Esophagus squamous epithelium (tissue), 5 donors: Measurements from ENCODE around the gene ACTN2. TPM values are rescaled to one million over a fixed set of nuclear protein-coding genes. Genes with fewer than 3 reads are reported as not detected.

Experiments used
- DNase-seq: peaks from one replicate; lab custom pipeline; 2025; lab: John Stamatoyannopoulos, UW
- H3K27ac ChIP-seq, 4 donors: fragments of 200-600 bp; sonication (generic); one replicate each; pipeline ENCODE4 v1.5.1; 2016 to 2019; ENCODE audit warnings: mild to moderate bottlenecking in 1 of 4
- H3K27me3 ChIP-seq, 4 donors: fragments of 200-600 bp; sonication (generic); 1 replicate in 3 of 4; 2 replicates in 1 of 4; pipeline versions ENCODE4 v1.5.1 to v1.6.0; 2017 to 2021; ENCODE audit warnings: antibody characterized with exemption in 1 of 4
- H3K36me3 ChIP-seq, 3 donors: fragments of 200-600 bp; sonication (generic); one replicate each; pipeline ENCODE4 v1.5.1; 2016 to 2019
- H3K4me1 ChIP-seq, 3 donors: fragments of 200-600 bp; sonication (generic); one replicate each; pipeline ENCODE4 v1.5.1; 2017 to 2019
- H3K4me3 ChIP-seq, 4 donors: fragments of 200-600 bp; sonication (generic); 1 replicate in 3 of 4; 2 replicates in 1 of 4; pipeline ENCODE4 v1.5.1; 2016 to 2019; ENCODE audit warnings: mild to moderate bottlenecking in 2 of 4, moderate library complexity in 1 of 4
- H3K9me3 ChIP-seq, 3 donors: fragments of 200-600 bp; sonication (generic); one replicate each; pipeline ENCODE4 v1.5.1; 2016 to 2019
- POLR2A ChIP-seq, 4 donors: fragments of 450-650 bp; IDR thresholded peaks; one replicate each; pipeline ENCODE4 v1.6.1; 2017; ENCODE audit warnings: antibody characterized with exemption in 4 of 4, mild to moderate bottlenecking in 4 of 4, moderate library complexity in 3 of 4
- WGBS, 2 donors: methylation state at CpG; one replicate each; pipeline ENCODE4 v1.1.5; 2018; 5-methylcytosine and 5-hydroxymethylcytosine counted together
- intact Hi-C: fragments of 100-400 bp; cut with DNase I; formaldehyde crosslinking; loops from one replicate; pipeline ENCODE4 v1.15.0; 2022
- total RNA-seq, 4 donors: library from RNA; depleted of rRNA; stranded (reverse); fragments of >200 nt; gene quantifications; one replicate each; pipeline ENCODE4 v1.1.0, GENCODE V29; 2016
- TF ChIP-seq, protein P1 (sequence below), 6 experiments: fragments of 450-650 bp in 4 of 6; fragments of 200-600 bp in 2 of 6; sonication (generic) in 2 of 6; IDR thresholded peaks; one replicate each; pipeline ENCODE4 v1.5.1; 2016 to 2019; ENCODE audit warnings: antibody characterized with exemption in 6 of 6, mild to moderate bottlenecking in 4 of 6, moderate library complexity in 4 of 6
- donor health status: DM: yes; HTN: yes; CAD: no.

ACTN2 gene
- total RNA-seq, result 1 to 10 TPM in 1 of 4 donors, under 1 TPM in 1, not detected in 2; 0.47 to 1.3 TPM

DNA sequence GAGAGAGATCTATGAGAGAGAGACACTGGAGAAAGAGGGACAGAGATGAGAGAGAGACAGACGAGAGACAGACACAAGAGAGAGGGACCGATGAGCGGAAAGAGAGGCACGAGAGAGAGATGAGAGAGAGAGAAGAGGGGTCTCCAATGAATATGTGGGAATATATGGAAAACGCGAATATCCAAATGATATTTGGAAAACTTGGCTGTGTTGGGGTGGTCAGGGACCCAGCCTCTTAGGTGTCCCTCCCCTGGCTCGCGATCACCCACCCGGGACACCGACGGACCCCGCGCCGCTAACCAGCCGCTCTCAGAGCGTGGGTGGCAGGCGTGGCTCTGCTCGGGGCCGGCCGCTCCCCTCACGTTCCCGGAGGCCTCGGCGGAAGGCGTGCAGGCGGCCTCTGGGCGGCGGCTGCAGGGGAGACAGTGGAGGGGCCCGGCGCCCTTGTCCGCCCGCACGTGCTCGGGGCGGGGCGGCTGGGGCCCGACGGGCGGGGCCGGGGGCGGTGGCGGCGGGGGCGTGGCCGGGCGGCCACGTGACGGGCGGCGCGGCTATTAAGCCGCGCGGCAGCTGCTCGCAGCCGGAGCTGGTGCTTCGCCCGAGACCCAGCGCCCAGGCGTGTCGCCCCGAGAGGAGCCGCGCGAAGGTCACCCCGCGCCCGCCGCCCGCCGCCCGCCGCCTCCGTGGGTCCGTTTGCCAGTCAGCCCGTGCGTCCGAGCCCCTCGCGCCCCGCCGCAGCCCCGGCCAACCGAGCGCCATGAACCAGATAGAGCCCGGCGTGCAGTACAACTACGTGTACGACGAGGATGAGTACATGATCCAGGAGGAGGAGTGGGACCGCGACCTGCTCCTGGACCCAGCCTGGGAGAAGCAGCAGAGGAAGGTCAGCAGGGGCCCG lies at the start of gene ACTN2:
Gene ACTN2 (plus strand): TSS at position 583 of the 898 bp plus-strand sequence. CDS start 175 bp downstream, at position 758.
- H3K4me3 ChIP-seq, result peak within 1 kb of the TSS; percentile 29 to 68 (median 39)
- intact Hi-C loops, result no loop called here
- peak within 1 kb of the TSS in 2 of 4 donors; percentile 9 to 46 for H3K27ac ChIP-seq
- WGBS, 2 donors, result 30% methylated on average over 14 to 16 of the region's 93 CpGs
- no peaks in the 10 kb centered on the region for H3K9me3 ChIP-seq
- no peaks in the 10 kb centered on the region for H3K36me3 ChIP-seq
- H3K4me1 ChIP-seq, result peaks cover 5 to 21% (median 11%) of the 10 kb centered on the region in 3 donors
- DNase-seq, result no peak
- peaks cover 0 to 47% (median 0%) of the 10 kb centered on the region in 4 donors for H3K27me3 ChIP-seq
- TF ChIP-seq, protein P1, sequence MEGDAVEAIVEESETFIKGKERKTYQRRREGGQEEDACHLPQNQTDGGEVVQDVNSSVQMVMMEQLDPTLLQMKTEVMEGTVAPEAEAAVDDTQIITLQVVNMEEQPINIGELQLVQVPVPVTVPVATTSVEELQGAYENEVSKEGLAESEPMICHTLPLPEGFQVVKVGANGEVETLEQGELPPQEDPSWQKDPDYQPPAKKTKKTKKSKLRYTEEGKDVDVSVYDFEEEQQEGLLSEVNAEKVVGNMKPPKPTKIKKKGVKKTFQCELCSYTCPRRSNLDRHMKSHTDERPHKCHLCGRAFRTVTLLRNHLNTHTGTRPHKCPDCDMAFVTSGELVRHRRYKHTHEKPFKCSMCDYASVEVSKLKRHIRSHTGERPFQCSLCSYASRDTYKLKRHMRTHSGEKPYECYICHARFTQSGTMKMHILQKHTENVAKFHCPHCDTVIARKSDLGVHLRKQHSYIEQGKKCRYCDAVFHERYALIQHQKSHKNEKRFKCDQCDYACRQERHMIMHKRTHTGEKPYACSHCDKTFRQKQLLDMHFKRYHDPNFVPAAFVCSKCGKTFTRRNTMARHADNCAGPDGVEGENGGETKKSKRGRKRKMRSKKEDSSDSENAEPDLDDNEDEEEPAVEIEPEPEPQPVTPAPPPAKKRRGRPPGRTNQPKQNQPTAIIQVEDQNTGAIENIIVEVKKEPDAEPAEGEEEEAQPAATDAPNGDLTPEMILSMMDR (IDR thresholded peaks at IDR 0.05), result no peak
- TF ChIP-seq POLR2A (IDR thresholded peaks at IDR 0.05), result no peak

- WGBS, 2 donors, result 80 to 93% methylated on average over 11 to 13 of the region's 13 CpGs
- H3K4me1 ChIP-seq, result no peaks in the 10 kb centered on the region
- no peak overlapping the region for H3K4me3 ChIP-seq
- no peak overlapping the region for H3K27ac ChIP-seq
- H3K27me3 ChIP-seq, result no peaks in the 10 kb centered on the region
- no peak for DNase-seq
- intact Hi-C loops, result no loop called here
- TF ChIP-seq POLR2A (IDR thresholded peaks at IDR 0.05), result no peak
- TF ChIP-seq, protein P1 (IDR thresholded peaks at IDR 0.05), result no peak
- H3K36me3 ChIP-seq, result no peaks in the 10 kb centered on the region
- H3K9me3 ChIP-seq, result no peaks in the 10 kb centered on the region
Measured at GRCh38 chr1:236638945-236639344, 47.4 kb upstream of the ACTN2 start.

DNA sequence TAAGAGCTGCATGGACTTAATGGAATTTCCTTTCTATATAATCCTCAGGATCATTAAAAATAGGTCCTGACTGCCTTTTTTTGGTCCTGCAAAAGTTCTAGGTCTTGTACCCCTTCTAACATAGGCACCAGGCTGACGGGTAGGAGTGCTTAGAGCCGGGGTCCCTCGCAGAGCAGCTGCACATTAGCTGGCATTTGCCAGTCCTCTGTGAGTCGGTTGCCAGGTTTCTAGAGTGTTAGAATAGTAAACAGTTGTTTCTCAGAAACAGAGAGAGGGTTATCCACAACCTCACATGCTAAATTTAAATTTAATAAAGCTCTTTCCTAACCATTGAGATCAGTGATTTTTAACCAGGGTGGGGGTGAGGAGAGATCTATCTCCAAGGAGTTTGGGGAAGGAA lies 46.6 kb upstream of the ACTN2 start:
- TF ChIP-seq POLR2A (IDR thresholded peaks at IDR 0.05), result no peak
- TF ChIP-seq, protein P1 (IDR thresholded peaks at IDR 0.05), result no peak
- no peak for DNase-seq
- H3K36me3 ChIP-seq, result no peaks in the 10 kb centered on the region
- no peaks in the 10 kb centered on the region for H3K4me1 ChIP-seq
- 52 to 62% methylated on average over 4 of the region's 4 CpGs for WGBS, 2 donors
- H3K27ac ChIP-seq, result no peak overlapping the region
- no peaks in the 10 kb centered on the region for H3K9me3 ChIP-seq
- no peaks in the 10 kb centered on the region for H3K27me3 ChIP-seq
- intact Hi-C loops, result no loop called here
- no peak overlapping the region for H3K4me3 ChIP-seq

DNA sequence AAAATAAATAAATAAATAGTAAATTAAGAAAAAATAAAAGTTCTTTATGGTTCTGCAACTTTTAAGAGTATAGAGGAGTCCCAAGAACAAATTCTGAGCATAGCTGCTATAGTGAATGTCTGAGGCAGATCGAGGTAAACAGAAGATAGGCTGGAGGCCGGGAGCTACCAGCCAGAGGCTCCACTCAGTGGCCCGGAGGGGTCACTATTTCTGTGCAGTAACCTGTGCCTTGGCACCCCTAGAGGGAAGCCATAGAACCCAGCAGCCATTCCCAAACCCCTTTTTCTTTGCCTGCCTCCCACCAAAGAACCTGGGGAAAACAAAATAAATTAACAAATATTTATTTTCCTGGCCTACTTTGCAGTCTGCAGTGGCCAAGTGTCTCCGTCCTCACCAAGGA lies 43.5 kb upstream of the ACTN2 start:
- intact Hi-C loops, result no loop called here
- Histone ChIP-seq H3K36me3 (no peaks in the 10 kb centered on the region), H3K4me3 (no peak overlapping the region), H3K27ac (no peak overlapping the region), H3K4me1 (no peaks in the 10 kb centered on the region), H3K9me3 (no peaks in the 10 kb centered on the region), H3K27me3 (no peaks in the 10 kb centered on the region)
- 64 to 77% methylated on average over 4 of the region's 4 CpGs for WGBS, 2 donors
- TF ChIP-seq POLR2A (IDR thresholded peaks at IDR 0.05), result no peak
- TF ChIP-seq, protein P1 (IDR thresholded peaks at IDR 0.05), result no peak
- DNase-seq, result no peak

GRCh38 chr1:236645016-236645680 lies 41.2 kb upstream of the ACTN2 start:
- no peaks in the 10 kb centered on the region for H3K27me3 ChIP-seq
- intact Hi-C loops, result no loop called here
- WGBS, 2 donors, result 70 to 79% methylated on average over 5 of the region's 5 CpGs

More at GRCh38 chr1:236645016-236645680, 41.2 kb upstream of the ACTN2 start:
- TF ChIP-seq, protein P1 (IDR thresholded peaks at IDR 0.05), result no peak
- TF ChIP-seq POLR2A (IDR thresholded peaks at IDR 0.05), result no peak
- H3K36me3 ChIP-seq, result no peaks in the 10 kb centered on the region
- no peaks in the 10 kb centered on the region for H3K9me3 ChIP-seq
- H3K4me1 ChIP-seq, result no peaks in the 10 kb centered on the region
- DNase-seq, result no peak
- H3K27ac ChIP-seq, result no peak overlapping the region
- H3K4me3 ChIP-seq, result no peak overlapping the region
